Spinal cord (tissue), 10 donors: ENCODE measurements around the gene ADGRL1. TPM values are rescaled to one million over a fixed set of nuclear protein-coding genes. Genes with fewer than 3 reads are reported as not detected.

ENCODE experiments used
- DNase-seq, 6 donors: peaks; one replicate each; pipeline versions ENCODE4 v3.0.0 to v3.0.0-alpha.2; 2013 to 2015; ENCODE audit warnings: low spot score in 6 of 6, low read depth in 4 of 6
- H3K27ac ChIP-seq: one replicate; pipeline ENCODE4 v1.5.1; 2013; ENCODE audit warnings: low read depth, low read length, control low read depth
- H3K27me3 ChIP-seq: one replicate; pipeline ENCODE4 v1.6.1; 2013; ENCODE audit warnings: low read length; ENCODE audit not compliant: control insufficient read depth, insufficient read depth
- H3K36me3 ChIP-seq: one replicate; pipeline ENCODE4 v1.6.1; 2013; ENCODE audit warnings: low read length; ENCODE audit not compliant: control insufficient read depth, insufficient read depth
- H3K4me1 ChIP-seq: one replicate; pipeline ENCODE4 v1.6.1; 2013; ENCODE audit warnings: low read length; ENCODE audit not compliant: control insufficient read depth, insufficient read depth
- H3K4me3 ChIP-seq: one replicate; pipeline ENCODE4 v1.5.1; 2013; ENCODE audit warnings: low read depth, low read length, control low read depth
- H3K9me3 ChIP-seq: one replicate; pipeline ENCODE4 v1.6.1; 2013; ENCODE audit warnings: low read length; ENCODE audit not compliant: control insufficient read depth, insufficient read depth
- WGBS: methylation state at CpG from one replicate; pipeline ENCODE4 v1.1.5; 2013; ENCODE audit warnings: missing lambda C conversion rate; ENCODE audit not compliant: insufficient coverage; 5-methylcytosine and 5-hydroxymethylcytosine counted together
- polyA plus RNA-seq, 2 donors: library from polyadenylated mRNA; unstranded; fragments of 120-200 nt; gene quantifications; one replicate each; pipeline ENCODE4 v1.2.1, GENCODE V29; 2013; ENCODE audit not compliant: insufficient read length in 2 of 2
- total RNA-seq, 2 donors: library from RNA; depleted of rRNA in 1 of 2; stranded (reverse); fragments of 120-200 nt in 1 of 2; fragments of >200 nt in 1 of 2; gene quantifications; one replicate each; pipeline versions ENCODE4 v1.2.3 to v1.2.4, GENCODE V29; 2013 to 2014
- donor health status: healthy.

ADGRL1 gene
- total and polyA plus RNA-seq, 4 donors = 31.9 to 140 (median 92.0) TPM

GRCh38 chr19:14113762-14114414, 92.1 kb downstream of the ADGRL1 start:
- peaks cover 56% of the 10 kb centered on the region for H3K4me1 ChIP-seq

GRCh38 chr19:14112809-14113385, 93.1 kb downstream of the ADGRL1 start:
- no peak for DNase-seq
- no peaks in the 10 kb centered on the region for H3K9me3 ChIP-seq

More at GRCh38 chr19:14113762-14114414, 92.1 kb downstream of the ADGRL1 start:
- DNase-seq = no peak
- H3K27me3 ChIP-seq = no peaks in the 10 kb centered on the region
- H3K27ac ChIP-seq = peak overlapping the region; percentile 35
- no peak overlapping the region for H3K4me3 ChIP-seq
- H3K36me3 ChIP-seq = peaks cover 33% of the 10 kb centered on the region
- 74% methylated on average over 16 of the region's 18 CpGs for WGBS
- H3K9me3 ChIP-seq = no peaks in the 10 kb centered on the region

GRCh38 chr19:14112051-14112808, 93.7 kb downstream of the ADGRL1 start:
- H3K27ac ChIP-seq = peak overlapping the region; percentile 35
- H3K4me1 ChIP-seq = peaks cover 49% of the 10 kb centered on the region
- H3K9me3 ChIP-seq = no peaks in the 10 kb centered on the region
- peaks cover 44% of the 10 kb centered on the region for H3K36me3 ChIP-seq
- H3K27me3 ChIP-seq = no peaks in the 10 kb centered on the region
- WGBS = 78% methylated on average over 11 of the region's 12 CpGs
- no peak overlapping the region for H3K4me3 ChIP-seq
- no peak for DNase-seq

More at GRCh38 chr19:14112809-14113385, 93.1 kb downstream of the ADGRL1 start:
- peaks cover 49% of the 10 kb centered on the region for H3K4me1 ChIP-seq
- WGBS = 50% methylated on average over 3 of the region's 12 CpGs
- no peaks in the 10 kb centered on the region for H3K27me3 ChIP-seq
- peaks cover 38% of the 10 kb centered on the region for H3K36me3 ChIP-seq
- no peak overlapping the region for H3K4me3 ChIP-seq
- peak overlapping the region; percentile 35 for H3K27ac ChIP-seq

- Histone ChIP-seq H3K27ac (no peak overlapping the region), H3K4me1 (peaks cover 42% of the 10 kb centered on the region), H3K27me3 (no peaks in the 10 kb centered on the region), H3K4me3 (no peak overlapping the region), H3K36me3 (peaks cover 52% of the 10 kb centered on the region), H3K9me3 (no peaks in the 10 kb centered on the region)
- no CpG with 5 or more reads among the region's 1 CpG for WGBS
- DNase-seq = no peak
These were observed 94.5 kb downstream of the ADGRL1 start for GRCh38 chr19:14111486-14111885.

- Histone ChIP-seq H3K27me3 (no peaks in the 10 kb centered on the region), H3K9me3 (no peaks in the 10 kb centered on the region), H3K4me1 (peaks cover 34% of the 10 kb centered on the region), H3K4me3 (no peak overlapping the region), H3K36me3 (peaks cover 60% of the 10 kb centered on the region), H3K27ac (no peak overlapping the region)
- 50% methylated on average over 1 of the region's 2 CpGs for WGBS
- no peak for DNase-seq
These were observed 95.3 kb downstream of the ADGRL1 start for GRCh38 chr19:14110650-14111049.

GRCh38 chr19:14107581-14108461, 98.1 kb downstream of the ADGRL1 start:
- Histone ChIP-seq H3K36me3 (peaks cover 63% of the 10 kb centered on the region), H3K27me3 (no peaks in the 10 kb centered on the region), H3K9me3 (no peaks in the 10 kb centered on the region), H3K4me1 (peaks cover 9% of the 10 kb centered on the region), H3K27ac (no peak overlapping the region), H3K4me3 (no peak overlapping the region)
- no peak for DNase-seq
- 76% methylated on average over 22 of the region's 23 CpGs for WGBS

- WGBS = 93% methylated on average over 13 of the region's 16 CpGs
- H3K36me3 ChIP-seq = peaks cover 64% of the 10 kb centered on the region
- no peak overlapping the region for H3K27ac ChIP-seq
- no peak for DNase-seq
- H3K4me3 ChIP-seq = no peak overlapping the region
- peaks cover 1% of the 10 kb centered on the region for H3K4me1 ChIP-seq
- H3K9me3 ChIP-seq = no peaks in the 10 kb centered on the region
- H3K27me3 ChIP-seq = no peaks in the 10 kb centered on the region
These were observed 99.1 kb downstream of the ADGRL1 start for GRCh38 chr19:14106840-14107239.

- Histone ChIP-seq H3K4me1 (no peaks in the 10 kb centered on the region), H3K9me3 (no peaks in the 10 kb centered on the region), H3K4me3 (no peak overlapping the region), H3K36me3 (peaks cover 69% of the 10 kb centered on the region), H3K27ac (no peak overlapping the region), H3K27me3 (no peaks in the 10 kb centered on the region)
- 98% methylated on average over 5 of the region's 8 CpGs for WGBS
- no peak for DNase-seq
These were observed 100.3 kb downstream of the ADGRL1 start for GRCh38 chr19:14105680-14106079.

GRCh38 chr19:14103310-14103709, 102.7 kb downstream of the ADGRL1 start:
- Histone ChIP-seq H3K9me3 (no peaks in the 10 kb centered on the region), H3K36me3 (peaks cover 87% of the 10 kb centered on the region)
- DNase-seq = no peak

More at GRCh38 chr19:14103310-14103709, 102.7 kb downstream of the ADGRL1 start:
- 100% methylated on average over 1 of the region's 1 CpG for WGBS
- Histone ChIP-seq H3K4me1 (no peaks in the 10 kb centered on the region), H3K4me3 (no peak overlapping the region), H3K27ac (no peak overlapping the region), H3K27me3 (no peaks in the 10 kb centered on the region)
